ENCODE results near the gene KCNN4.

KCNN4 gene

GRCh38 chr19:43747557-43748204, 33.1 kb downstream of the KCNN4 start:
- TF ChIP-seq, protein P1, sequence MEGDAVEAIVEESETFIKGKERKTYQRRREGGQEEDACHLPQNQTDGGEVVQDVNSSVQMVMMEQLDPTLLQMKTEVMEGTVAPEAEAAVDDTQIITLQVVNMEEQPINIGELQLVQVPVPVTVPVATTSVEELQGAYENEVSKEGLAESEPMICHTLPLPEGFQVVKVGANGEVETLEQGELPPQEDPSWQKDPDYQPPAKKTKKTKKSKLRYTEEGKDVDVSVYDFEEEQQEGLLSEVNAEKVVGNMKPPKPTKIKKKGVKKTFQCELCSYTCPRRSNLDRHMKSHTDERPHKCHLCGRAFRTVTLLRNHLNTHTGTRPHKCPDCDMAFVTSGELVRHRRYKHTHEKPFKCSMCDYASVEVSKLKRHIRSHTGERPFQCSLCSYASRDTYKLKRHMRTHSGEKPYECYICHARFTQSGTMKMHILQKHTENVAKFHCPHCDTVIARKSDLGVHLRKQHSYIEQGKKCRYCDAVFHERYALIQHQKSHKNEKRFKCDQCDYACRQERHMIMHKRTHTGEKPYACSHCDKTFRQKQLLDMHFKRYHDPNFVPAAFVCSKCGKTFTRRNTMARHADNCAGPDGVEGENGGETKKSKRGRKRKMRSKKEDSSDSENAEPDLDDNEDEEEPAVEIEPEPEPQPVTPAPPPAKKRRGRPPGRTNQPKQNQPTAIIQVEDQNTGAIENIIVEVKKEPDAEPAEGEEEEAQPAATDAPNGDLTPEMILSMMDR (IDR thresholded peaks at IDR 0.05; ENCODE audit: poor library complexity, severe bottlenecking): no peak
- Histone ChIP-seq H3K4me3 (ENCODE audit: severe bottlenecking) (no peak overlapping the region), H3K36me3 (ENCODE audit: low read depth) (peaks cover 93% of the 10 kb centered on the region), H3K27ac (ENCODE audit: poor library complexity, severe bottlenecking) (no peak overlapping the region), H3K4me1 (ENCODE audit: insufficient read depth, poor library complexity, severe bottlenecking) (no peaks in the 10 kb centered on the region), H3K27me3 (ENCODE audit: insufficient read depth, poor library complexity, severe bottlenecking) (no peaks in the 10 kb centered on the region), H3K9me3 (ENCODE audit: severe bottlenecking) (no peaks in the 10 kb centered on the region)
- ATAC-seq (ENCODE audit: low read depth): no peak
- DNase-seq (ENCODE audit: low spot score): no peak

DNA sequence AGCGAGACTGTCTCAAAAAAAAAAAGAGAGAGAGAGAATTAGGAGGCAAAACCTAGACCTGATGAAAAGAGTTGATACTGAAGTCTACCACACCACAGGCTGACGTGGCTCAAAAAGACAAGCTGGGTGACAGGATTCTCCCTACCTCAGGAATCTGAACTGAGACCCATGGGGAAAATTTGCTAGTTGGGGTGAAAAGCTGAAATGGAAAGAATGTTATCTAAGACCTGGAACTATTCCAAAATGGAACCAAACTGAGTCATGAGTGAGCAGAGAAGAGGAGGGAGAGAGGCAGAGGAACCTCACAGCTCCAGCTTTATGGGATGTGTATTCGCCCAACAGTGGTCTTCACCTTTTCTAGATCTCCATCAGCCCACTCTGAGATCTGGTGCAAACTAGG, 37.7 kb downstream of the KCNN4 start:
- Histone ChIP-seq H3K4me1 (ENCODE audit: insufficient read depth, poor library complexity, severe bottlenecking) (peaks cover 11% of the 10 kb centered on the region), H3K4me3 (ENCODE audit: severe bottlenecking) (no peak overlapping the region), H3K36me3 (ENCODE audit: low read depth) (peaks cover 92% of the 10 kb centered on the region), H3K27ac (ENCODE audit: poor library complexity, severe bottlenecking) (no peak overlapping the region), H3K27me3 (ENCODE audit: insufficient read depth, poor library complexity, severe bottlenecking) (no peaks in the 10 kb centered on the region), H3K9me3 (ENCODE audit: severe bottlenecking) (no peaks in the 10 kb centered on the region)
- DNase-seq (ENCODE audit: low spot score): no peak
- no peak for ATAC-seq (ENCODE audit: low read depth)
- TF ChIP-seq, protein P1 (IDR thresholded peaks at IDR 0.05; ENCODE audit: poor library complexity, severe bottlenecking): no peak

- ATAC-seq (ENCODE audit: low read depth) (no peak), DNase-seq (ENCODE audit: low spot score) (no peak)
- H3K27me3 ChIP-seq (ENCODE audit: insufficient read depth, poor library complexity, severe bottlenecking): no peaks in the 10 kb centered on the region
- no peaks in the 10 kb centered on the region for H3K9me3 ChIP-seq (ENCODE audit: severe bottlenecking)
- peaks cover 11% of the 10 kb centered on the region for H3K4me1 ChIP-seq (ENCODE audit: insufficient read depth, poor library complexity, severe bottlenecking)
- H3K4me3 ChIP-seq (ENCODE audit: severe bottlenecking): no peak overlapping the region
- peaks cover 93% of the 10 kb centered on the region for H3K36me3 ChIP-seq (ENCODE audit: low read depth)
- TF ChIP-seq, protein P1 (IDR thresholded peaks at IDR 0.05; ENCODE audit: poor library complexity, severe bottlenecking): no peak
- peak overlapping the region; percentile 74 for H3K27ac ChIP-seq (ENCODE audit: poor library complexity, severe bottlenecking)
These were observed 39.5 kb downstream of the KCNN4 start for GRCh38 chr19:43741075-43741825.

- peaks cover 11% of the 10 kb centered on the region for H3K4me1 ChIP-seq (ENCODE audit: insufficient read depth, poor library complexity, severe bottlenecking)
- peak; percentile 95 for ATAC-seq (ENCODE audit: low read depth)
- no peak overlapping the region for H3K4me3 ChIP-seq (ENCODE audit: severe bottlenecking)
- no peaks in the 10 kb centered on the region for H3K27me3 ChIP-seq (ENCODE audit: insufficient read depth, poor library complexity, severe bottlenecking)
- H3K27ac ChIP-seq (ENCODE audit: poor library complexity, severe bottlenecking): peak overlapping the region; percentile 74
- TF ChIP-seq, protein P1 (IDR thresholded peaks at IDR 0.05; ENCODE audit: poor library complexity, severe bottlenecking): no peak
- H3K36me3 ChIP-seq (ENCODE audit: low read depth): peaks cover 89% of the 10 kb centered on the region
- no peak for DNase-seq (ENCODE audit: low spot score)
- no peaks in the 10 kb centered on the region for H3K9me3 ChIP-seq (ENCODE audit: severe bottlenecking)
These were observed 41.1 kb downstream of the KCNN4 start for GRCh38 chr19:43739439-43740235.
